Spleen (tissue), 11 donors: ENCODE results near the gene WNT2B. TPM values are rescaled to one million over a fixed set of nuclear protein-coding genes. Genes with fewer than 3 reads are reported as not detected.

Source experiments
- DNase-seq: peaks from one replicate; pipeline ENCODE4 v3.0.0-alpha.2; 2020
- H3K27ac ChIP-seq, 8 donors: fragments of 200-600 bp; sonication (generic) in 7 of 8; 1 replicate in 4 of 8; 2 replicates in 4 of 8; pipeline versions ENCODE4 v1.5.0 to v1.8.0; 2016 to 2021; ENCODE audit warnings: inconsistent platforms in 4 of 8, mild to moderate bottlenecking in 4 of 8, moderate library complexity in 1 of 8
- H3K27me3 ChIP-seq, 7 donors: fragments of 200-600 bp; sonication (generic) in 6 of 7; replicated peaks in 1 of 7; 1 replicate in 4 of 7; 2 replicates in 3 of 7; pipeline versions ENCODE4 v1.5.0 to v1.8.0; 2016 to 2021; ENCODE audit warnings: inconsistent platforms in 3 of 7, mild to moderate bottlenecking in 1 of 7
- H3K36me3 ChIP-seq, 6 donors: fragments of 200-600 bp; sonication (generic) in 5 of 6; 1 replicate in 4 of 6; 2 replicates in 2 of 6; pipeline versions ENCODE4 v1.5.0 to v1.8.0; 2016 to 2021; ENCODE audit warnings: inconsistent platforms in 2 of 6
- H3K4me1 ChIP-seq, 6 donors: fragments of 200-600 bp; sonication (generic) in 5 of 6; 1 replicate in 3 of 6; 2 replicates in 3 of 6; pipeline versions ENCODE4 v1.5.0 to v1.8.0; 2016 to 2021; ENCODE audit warnings: inconsistent platforms in 3 of 6
- H3K4me3 ChIP-seq, 8 donors: fragments of 200-600 bp; sonication (generic) in 7 of 8; 1 replicate in 4 of 8; 2 replicates in 4 of 8; pipeline versions ENCODE4 v1.5.0 to v1.8.0; 2016 to 2021; ENCODE audit warnings: inconsistent platforms in 4 of 8, mild to moderate bottlenecking in 4 of 8, moderate library complexity in 2 of 8
- H3K9me3 ChIP-seq, 8 donors: fragments of 200-600 bp; sonication (generic) in 7 of 8; 1 replicate in 4 of 8; 2 replicates in 4 of 8; pipeline versions ENCODE4 v1.5.0 to v1.8.0; 2016 to 2021; ENCODE audit warnings: inconsistent platforms in 4 of 8
- CTCF ChIP-seq, 11 experiments: fragments of 200-600 bp in 7 of 11; fragments of 450-650 bp in 4 of 11; sonication (generic) in 4 of 11; IDR thresholded peaks in 8 of 11; conservative IDR thresholded peaks in 3 of 11; 1 replicate in 7 of 11; 2 replicates in 4 of 11; pipeline versions ENCODE4 v1.4.0 to v1.8.0; 2016 to 2021; ENCODE audit warnings: antibody characterized with exemption in 11 of 11, inconsistent platforms in 4 of 11, mild to moderate bottlenecking in 1 of 11
- POLR2A ChIP-seq, 3 donors: fragments of 450-650 bp; IDR thresholded peaks; one replicate each; pipeline ENCODE4 v1.5.1; 2017; ENCODE audit warnings: antibody characterized with exemption in 3 of 3, mild to moderate bottlenecking in 1 of 3
- POLR2AphosphoS5 ChIP-seq, 3 donors: sonication (generic); formaldehyde crosslinking; IDR thresholded peaks; one replicate each; pipeline ENCODE4 v1.5.1; 2017; ENCODE audit warnings: antibody characterized with exemption in 3 of 3
- WGBS, 5 donors: extraction: QIAGEN DNeasy Blood & Tissue Kit in 3 of 5; methylation state at CpG; one replicate each; pipeline versions ENCODE4 v1.1.5 to v1.1.7; 2013 to 2018; 5-methylcytosine and 5-hydroxymethylcytosine counted together
- intact Hi-C: fragments of 100-400 bp; cut with DNase I; formaldehyde crosslinking; loops from one replicate; pipeline ENCODE4 v1.15.0; 2023; ENCODE audit warnings: low total_unique reads
- polyA plus RNA-seq, 3 donors: library from polyadenylated mRNA; stranded (reverse); fragments of 200-250 nt; gene quantifications; one replicate each; pipeline ENCODE4 v1.2.1, GENCODE V29; 2013
- total RNA-seq, 7 donors: library from RNA; depleted of rRNA in 3 of 7; stranded (reverse); fragments of >200 nt in 3 of 7; fragmentation: NEBNext Ultra II Directional in 4 of 7; extraction: Animal tissue kit (Norgen Biotek cat#: 25700) in 4 of 7; gene quantifications; one replicate each; pipeline versions ENCODE4 v1.1.0 to v1.2.1, GENCODE V29; 2016 to 2021
- donor health status: healthy with polysubstance abuse.
- donor health status: DM: no; HTN: no; CAD: no; lungs with moderate emphysema.
- donor health status: DM: no; HTN: no; CAD: no.
- donor health status: Bipolar disorder and iron deficiency.
- donor health status: healthy.
- donor health status: DM: no; HTN: no; CAD: no.
- donor health status: DM: yes; HTN: yes; CAD: no.

WNT2B gene
- total and polyA plus RNA-seq, 10 donors, result 0.36 to 5.8 (median 1.1) TPM

- TF ChIP-seq CTCF (IDR thresholded peaks at IDR 0.05 in 8 of 11, conservative IDR thresholded peaks at IDR 0.05 in 3 of 11) (no peak), POLR2A (IDR thresholded peaks at IDR 0.05) (no peak), POLR2AphosphoS5 (IDR thresholded peaks at IDR 0.05) (no peak)
- no peak for DNase-seq
- no peaks in the 10 kb centered on the region for H3K9me3 ChIP-seq
- WGBS, 5 donors, result 80 to 94% (median 89%) methylated on average over 2 of the region's 2 CpGs
- H3K4me3 ChIP-seq, result no peak overlapping the region
- H3K36me3 ChIP-seq, result peaks cover 0 to 10% (median 0%) of the 10 kb centered on the region in 6 donors
- no peaks in the 10 kb centered on the region for H3K4me1 ChIP-seq
- intact Hi-C loops, result no loop called here
- H3K27me3 ChIP-seq, result peaks cover 0 to 3% (median 0%) of the 10 kb centered on the region in 7 donors
- no peak overlapping the region for H3K27ac ChIP-seq
Observed at GRCh38 chr1:112517646-112518045, 8.9 kb downstream of the WNT2B start.

- Histone ChIP-seq H3K4me3 (no peak overlapping the region), H3K9me3 (no peaks in the 10 kb centered on the region), H3K36me3 (peaks cover 0 to 15% (median 0%) of the 10 kb centered on the region in 6 donors), H3K4me1 (no peaks in the 10 kb centered on the region), H3K27ac (no peak overlapping the region), H3K27me3 (peaks cover 0 to 3% (median 0%) of the 10 kb centered on the region in 7 donors)
- intact Hi-C loops, result no loop called here
- WGBS, 5 donors, result 84 to 96% (median 91%) methylated on average over 2 of the region's 2 CpGs
- TF ChIP-seq POLR2A (IDR thresholded peaks at IDR 0.05), result no peak
- TF ChIP-seq CTCF (IDR thresholded peaks at IDR 0.05 in 8 of 11, conservative IDR thresholded peaks at IDR 0.05 in 3 of 11), result no peak
- no peak for TF ChIP-seq POLR2AphosphoS5 (IDR thresholded peaks at IDR 0.05)
- DNase-seq, result no peak
Observed at GRCh38 chr1:112518186-112518585, 9.4 kb downstream of the WNT2B start.

GRCh38 chr1:112520166-112520565 is 11.4 kb downstream of the WNT2B start:
- Histone ChIP-seq H3K4me1 (no peaks in the 10 kb centered on the region), H3K9me3 (no peaks in the 10 kb centered on the region), H3K27me3 (no peaks in the 10 kb centered on the region), H3K4me3 (no peak overlapping the region), H3K36me3 (peaks cover 0 to 31% (median 4%) of the 10 kb centered on the region in 6 donors), H3K27ac (no peak overlapping the region)
- no peak for TF ChIP-seq CTCF (IDR thresholded peaks at IDR 0.05 in 8 of 11, conservative IDR thresholded peaks at IDR 0.05 in 3 of 11)
- no peak for TF ChIP-seq POLR2A (IDR thresholded peaks at IDR 0.05)
- no peak for TF ChIP-seq POLR2AphosphoS5 (IDR thresholded peaks at IDR 0.05)
- intact Hi-C loops, result no loop called here
- WGBS, 5 donors, result 54 to 85% (median 78%) methylated on average over 8 to 9 of the region's 9 CpGs
- no peak for DNase-seq

- WGBS, 5 donors, result 89 to 100% (median 95%) methylated on average over 1 of the region's 1 CpG
- no peak overlapping the region for H3K27ac ChIP-seq
- peaks cover 0 to 49% (median 11%) of the 10 kb centered on the region in 6 donors for H3K36me3 ChIP-seq
- H3K4me1 ChIP-seq, result no peaks in the 10 kb centered on the region
- TF ChIP-seq POLR2A (IDR thresholded peaks at IDR 0.05) (no peak), CTCF (IDR thresholded peaks at IDR 0.05 in 8 of 11, conservative IDR thresholded peaks at IDR 0.05 in 3 of 11) (no peak), POLR2AphosphoS5 (IDR thresholded peaks at IDR 0.05) (no peak)
- DNase-seq, result no peak
- no peak overlapping the region for H3K4me3 ChIP-seq
- no peaks in the 10 kb centered on the region for H3K9me3 ChIP-seq
- intact Hi-C loops, result no loop called here
- no peaks in the 10 kb centered on the region for H3K27me3 ChIP-seq
Observed at GRCh38 chr1:112522621-112523020, 13.9 kb downstream of the WNT2B start.
